HCT116 (cell line): ENCODE measurements around the gene SDC3. TPM values are rescaled to one million over a fixed set of nuclear protein-coding genes. Genes with fewer than 3 reads are reported as not detected.

Experiments
- ATAC-seq: fragments of 200-7000 bp; cut with Tn5 transposase; 2 replicates; pipeline ENCODE4 v1.9.1; 2020; ENCODE audit warnings: mild to moderate bottlenecking, moderate library complexity
- BruUV-seq: library from RNA; stranded (reverse); fragments of 400-500 nt; replicated peaks from 2 replicates; lab custom pipeline; 2021; lab: Mats Ljungman, UMichigan
- CTCF ChIA-PET: fragments of 300-600 bp; sonication (Branson Sonifier 250); formaldehyde crosslinking; loops from one replicate; lab custom pipeline; 2021; ENCODE audit warnings: antibody characterized with exemption; lab: Charles Lee
- POLR2A ChIA-PET: fragments of 300-600, 350-600 bp; sonication (Branson Sonifier 250); formaldehyde crosslinking; loops from one replicate; lab custom pipeline; 2021; ENCODE audit warnings: antibody characterized with exemption; lab: Charles Lee
- RAD21 ChIA-PET, 2 experiments: fragments of 300-600 bp; sonication (Branson Sonifier 250); formaldehyde crosslinking; loops; one replicate each; lab custom pipeline; 2023; ENCODE audit warnings: low total read pairs in 2 of 2; ENCODE audit not compliant: uncharacterized antibody in 2 of 2, unreplicated experiment in 2 of 2, low non-redundant PET in 1 of 2; lab: Charles Lee
- DNase-seq: peaks from one replicate; pipeline ENCODE4 v3.0.0-alpha.2; 2010; ENCODE audit warnings: low read depth, low spot score
- H2AFZ ChIP-seq: fragments of 200-600 bp; shearing (Covaris generic), sonication (generic); 2 replicates; pipeline ENCODE4 v1.6.1; 2017; ENCODE audit warnings: low read depth, mixed run types, mixed read lengths, antibody characterized with exemption, low read length; ENCODE audit not compliant: poor library complexity, severe bottlenecking
- H3K27ac ChIP-seq: 2 replicates; pipeline ENCODE4 v1.5.1; 2012; ENCODE audit warnings: low read depth, low read length
- H3K27me3 ChIP-seq: fragments of 200-600 bp; sonication (generic); 2 replicates; pipeline ENCODE4 v1.6.1; 2016; ENCODE audit warnings: mixed run types, low read length, mixed read lengths; ENCODE audit not compliant: insufficient read depth
- H3K36me3 ChIP-seq, 2 experiments: fragments of 200-500 bp in 1 of 2; fragments of 200-600 bp in 1 of 2; sonication (Bioruptor generic) in 1 of 2; sonication (generic) in 1 of 2; 2 replicates each; pipeline versions ENCODE4 v1.5.1 to v1.6.1; 2014 to 2016; ENCODE audit warnings: low read length in 2 of 2, inconsistent platforms in 1 of 2, mixed read lengths in 1 of 2, mixed run types in 1 of 2; ENCODE audit not compliant: insufficient read depth in 2 of 2, control insufficient read depth in 1 of 2
- H3K4me1 ChIP-seq, 2 experiments: fragments of 200-600 bp in 1 of 2; sonication (generic) in 1 of 2; 2 replicates each; pipeline versions ENCODE4 v1.5.1 to v1.6.1; 2012 to 2017; ENCODE audit warnings: low read length in 2 of 2, inconsistent platforms in 1 of 2, mild to moderate bottlenecking in 1 of 2, mixed read lengths in 1 of 2, mixed run types in 1 of 2, moderate library complexity in 1 of 2; ENCODE audit not compliant: insufficient read depth in 2 of 2, control insufficient read depth in 1 of 2
- H3K4me2 ChIP-seq: fragments of 200-600 bp; sonication (generic); 2 replicates; pipeline ENCODE4 v1.6.1; 2017; ENCODE audit warnings: mixed run types, low read length, mixed read lengths
- H3K4me3 ChIP-seq, 2 experiments: fragments of 200-600 bp in 1 of 2; sonication (generic) in 1 of 2; replicated peaks in 1 of 2; 2 replicates each; pipeline ENCODE4 v1.5.1; 2011 to 2016; ENCODE audit warnings: low read length in 2 of 2, control low read depth in 1 of 2, low read depth in 1 of 2, mild to moderate bottlenecking in 1 of 2, mixed read lengths in 1 of 2, mixed run types in 1 of 2
- H3K79me2 ChIP-seq: fragments of 200-600 bp; sonication (generic); 2 replicates; pipeline ENCODE4 v1.6.1; 2017; ENCODE audit warnings: mild to moderate bottlenecking, mixed run types, low read length, moderate library complexity, mixed read lengths; ENCODE audit not compliant: insufficient read depth
- H3K9ac ChIP-seq: fragments of 200-600 bp; sonication (generic); 2 replicates; pipeline ENCODE4 v1.6.1; 2016; ENCODE audit warnings: low read length, mixed read lengths
- H3K9me2 ChIP-seq: fragments of 200-600 bp; sonication (generic), shearing (Covaris generic); 2 replicates; pipeline ENCODE4 v1.6.1; 2017; ENCODE audit warnings: mixed run types, mild to moderate bottlenecking, moderate library complexity; ENCODE audit not compliant: insufficient read depth
- H3K9me3 ChIP-seq, 2 experiments: fragments of 200-500 bp in 1 of 2; fragments of 200-600 bp in 1 of 2; sonication (Bioruptor generic) in 1 of 2; sonication (generic) in 1 of 2; 2 replicates each; pipeline ENCODE4 v1.6.1; 2014 to 2017; ENCODE audit warnings: low read length in 2 of 2, mixed read lengths in 2 of 2, inconsistent platforms in 1 of 2, low read depth in 1 of 2, mild to moderate bottlenecking in 1 of 2, mixed run types in 1 of 2, moderate library complexity in 1 of 2; ENCODE audit not compliant: control insufficient read depth in 1 of 2, insufficient read depth in 1 of 2
- H4K20me1 ChIP-seq: fragments of 200-600 bp; sonication (generic), shearing (Covaris generic); 2 replicates; pipeline ENCODE4 v1.6.1; 2017; ENCODE audit warnings: mixed run types, mild to moderate bottlenecking, moderate library complexity; ENCODE audit not compliant: insufficient read depth
- ATF3 ChIP-seq: IDR thresholded peaks from 2 replicates; pipeline ENCODE4 v1.6.1; 2012
- CEBPB ChIP-seq: IDR thresholded peaks from 2 replicates; pipeline ENCODE4 v1.6.1; 2012; ENCODE audit warnings: low read depth
- CTCF ChIP-seq, 3 experiments: fragments of 200-600 bp in 1 of 3; sonication (generic) in 1 of 3; IDR thresholded peaks in 2 of 3; conservative IDR thresholded peaks in 1 of 3; 2 replicates each; pipeline ENCODE4 v1.5.1; 2012 to 2017; ENCODE audit warnings: low read depth in 2 of 3, low read length in 2 of 3, antibody characterized with exemption in 1 of 3, borderline replicate concordance in 1 of 3, control low read depth in 1 of 3, mild to moderate bottlenecking in 1 of 3, mixed read lengths in 1 of 3, mixed run types in 1 of 3, moderate library complexity in 1 of 3; ENCODE audit not compliant: insufficient read depth in 1 of 3
- EGR1 ChIP-seq: IDR thresholded peaks from 2 replicates; pipeline ENCODE4 v1.6.1; 2012; ENCODE audit warnings: low read depth
- EZH2phosphoT487 ChIP-seq: fragments of 200-600 bp; IDR thresholded peaks from 2 replicates; pipeline ENCODE4 v1.6.1; 2018; ENCODE audit warnings: antibody characterized with exemption, borderline replicate concordance
- FOSL1 ChIP-seq: IDR thresholded peaks from 2 replicates; pipeline ENCODE4 v1.6.1; 2012; ENCODE audit warnings: low read depth
- JUND ChIP-seq: IDR thresholded peaks from 2 replicates; pipeline ENCODE4 v1.6.1; 2012
- MAX ChIP-seq: IDR thresholded peaks from 2 replicates; pipeline ENCODE4 v1.6.1; 2012
- POLR2AphosphoS5 ChIP-seq: IDR thresholded peaks from 2 replicates; pipeline ENCODE4 v1.6.1; 2011; ENCODE audit warnings: mild to moderate bottlenecking, low read depth, low read length, moderate library complexity
- SIN3A ChIP-seq: IDR thresholded peaks from 2 replicates; pipeline ENCODE4 v1.6.1; 2012; ENCODE audit warnings: low read depth
- SP1 ChIP-seq: IDR thresholded peaks from 2 replicates; pipeline ENCODE4 v1.6.1; 2012; ENCODE audit warnings: low read depth
- SRF ChIP-seq: IDR thresholded peaks from 2 replicates; pipeline ENCODE4 v1.6.1; 2012; ENCODE audit warnings: low read depth
- TCF7L2 ChIP-seq: IDR thresholded peaks from 2 replicates; pipeline ENCODE4 v1.7.0; 2011; ENCODE audit warnings: borderline replicate concordance, inconsistent platforms; ENCODE audit not compliant: insufficient read depth, insufficient read length; ENCODE audit errors: extremely low read depth
- YY1 ChIP-seq: IDR thresholded peaks from 2 replicates; pipeline ENCODE4 v1.6.1; 2011; ENCODE audit warnings: low read length, low read depth, moderate library complexity, mild to moderate bottlenecking; ENCODE audit not compliant: insufficient replicate concordance; ENCODE audit errors: extremely low read depth
- ZBTB33 ChIP-seq: IDR thresholded peaks from 2 replicates; pipeline ENCODE4 v1.6.1; 2011; ENCODE audit warnings: mild to moderate bottlenecking, low read length, moderate library complexity; ENCODE audit not compliant: insufficient replicate concordance; ENCODE audit errors: extremely low read depth
- ZNF274 ChIP-seq: fragments of 200-500 bp; sonication (Bioruptor generic); IDR thresholded peaks from 2 replicates; pipeline ENCODE4 v1.6.1; 2014; ENCODE audit warnings: mild to moderate bottlenecking, low read depth, low read length, inconsistent platforms
- intact Hi-C: fragments of 100-400 bp; cut with micrococcal nuclease; formaldehyde crosslinking; loops from 2 replicates; pipeline ENCODE4 v1.10.0; 2022
- total RNA-seq: library from RNA; stranded (reverse); gene quantifications from one replicate; pipeline ENCODE4 v1.2.1, GENCODE V29; 2021; ENCODE audit not compliant: unreplicated experiment

SDC3 gene
- total RNA-seq, 1 experiment from 2014 or later, result 40.1 TPM

- CTCF ChIA-PET, result no interaction called here
- no peak overlapping the region for H3K27ac ChIP-seq
- peaks cover 10% of the 10 kb centered on the region; the same call in 1 of the 2 replicates for H3K27me3 ChIP-seq
- no peak overlapping the region for H2AFZ ChIP-seq
- no peaks in the 10 kb centered on the region for H3K36me3 ChIP-seq
- BruUV-seq, result no TSS peak
- RAD21 ChIA-PET, result no interaction called here
- H3K9ac ChIP-seq, result no peak overlapping the region
- no peaks in the 10 kb centered on the region for H4K20me1 ChIP-seq
- POLR2A ChIA-PET, result no interaction called here
- no peaks in the 10 kb centered on the region for H3K79me2 ChIP-seq
- ATAC-seq (no peak), DNase-seq (no peak)
- no peaks in the 10 kb centered on the region for H3K9me2 ChIP-seq
- intact Hi-C loops, result no loop called here
- TF ChIP-seq ATF3 (no peak), JUND (no peak), TCF7L2 (no peak), EGR1 (no peak), SP1 (no peak), MAX (no peak), SRF (no peak), CTCF (IDR thresholded peaks at IDR 0.05 in 2 of 3, conservative IDR thresholded peaks at IDR 0.05 in 1 of 3; ENCODE audit: borderline replicate concordance in 1 of 3, insufficient read depth in 1 of 3, low read depth in 2 of 3, low read length in 2 of 3) (no peak), FOSL1 (no peak), EZH2phosphoT487 (no peak), YY1 (no peak), ZNF274 (no peak), CEBPB (no peak), ZBTB33 (no peak), SIN3A (no peak), POLR2AphosphoS5 (no peak)
- H3K4me3 ChIP-seq, result no peak overlapping the region
- H3K9me3 ChIP-seq, result no peaks in the 10 kb centered on the region
- no peaks in the 10 kb centered on the region for H3K4me1 ChIP-seq
- no peak overlapping the region for H3K4me2 ChIP-seq
Observed at GRCh38 chr1:30850607-30851006, 58.0 kb downstream of the SDC3 start.
